ENCODE measurements around the gene MERTK.

MERTK gene

DNA sequence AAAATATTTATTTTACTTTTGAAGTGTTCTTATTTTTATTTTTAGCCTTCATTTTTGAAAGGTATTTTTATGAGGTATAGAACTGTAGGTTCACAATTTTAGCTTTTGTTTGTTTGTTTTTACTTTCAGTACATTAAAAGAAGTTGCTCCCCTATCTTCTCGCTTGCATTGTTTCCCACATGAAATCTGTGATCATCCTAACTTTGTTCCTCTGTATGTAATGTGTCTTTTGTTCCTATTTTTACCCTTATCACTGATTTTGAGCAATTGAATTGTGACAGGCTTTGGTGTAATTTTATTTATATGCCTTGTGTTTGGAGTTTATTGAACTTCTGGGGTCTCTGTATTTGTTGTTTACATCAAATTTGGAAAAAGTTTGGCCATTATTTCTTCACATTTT is 78.8 kb downstream of the MERTK start:
- DNase-seq (ENCODE audit: low read depth in 2 of 2), result no peak

DNA sequence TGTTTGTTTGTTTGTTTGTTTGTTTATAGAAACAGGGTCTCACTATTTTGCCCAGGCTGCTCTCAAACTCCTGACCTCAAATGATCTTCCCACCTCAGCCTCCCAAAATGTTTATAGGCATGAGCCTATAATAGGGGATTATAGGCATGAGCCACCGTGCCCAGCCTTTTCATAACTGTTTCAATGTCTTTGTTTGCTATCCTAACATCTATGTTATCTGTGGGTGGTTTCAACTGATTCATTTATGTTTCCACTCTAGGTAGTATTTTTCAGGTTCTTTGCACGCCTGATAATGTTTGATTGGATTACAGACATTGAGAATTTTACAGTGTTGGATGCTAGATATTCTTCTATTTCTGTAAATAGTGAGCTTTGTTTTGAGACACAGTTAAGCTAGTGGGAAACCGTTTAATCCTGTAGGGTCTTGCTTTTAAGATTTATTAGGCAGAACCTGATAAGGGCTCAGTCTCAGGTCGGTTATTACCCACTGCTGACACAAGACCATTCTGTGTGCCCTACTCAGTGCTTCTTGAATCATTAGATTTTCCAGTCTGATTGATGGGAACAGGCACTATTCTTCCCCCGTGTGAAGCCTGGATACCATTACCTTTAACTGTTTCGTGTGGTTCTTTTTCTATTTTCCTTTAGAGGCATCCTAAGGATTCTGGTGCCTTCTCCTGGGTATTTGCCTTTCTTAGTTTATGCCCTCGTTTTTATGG is 80.2 kb downstream of the MERTK start:
- no peak for DNase-seq (ENCODE audit: low read depth in 2 of 2)

DNA sequence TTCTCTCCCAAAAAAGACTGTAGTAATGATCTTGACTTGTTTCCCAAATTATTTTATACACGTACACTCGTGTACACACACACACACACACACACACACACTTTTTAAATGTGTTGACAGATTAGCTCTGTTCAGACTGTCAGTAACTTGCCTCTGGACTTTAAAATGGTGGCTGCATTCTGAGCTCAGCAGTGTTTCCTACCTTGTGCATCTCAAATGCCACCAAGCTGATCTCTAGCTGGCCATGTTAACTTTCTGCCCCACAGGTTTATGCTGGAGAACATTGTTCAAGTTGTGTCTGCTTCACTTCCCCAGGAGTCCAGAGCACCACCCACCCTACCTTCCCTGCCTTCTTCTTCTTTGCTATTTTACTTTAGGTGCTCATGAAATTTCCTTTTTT is 83.3 kb downstream of the MERTK start:
- DNase-seq (ENCODE audit: low read depth in 2 of 2), result no peak

DNA sequence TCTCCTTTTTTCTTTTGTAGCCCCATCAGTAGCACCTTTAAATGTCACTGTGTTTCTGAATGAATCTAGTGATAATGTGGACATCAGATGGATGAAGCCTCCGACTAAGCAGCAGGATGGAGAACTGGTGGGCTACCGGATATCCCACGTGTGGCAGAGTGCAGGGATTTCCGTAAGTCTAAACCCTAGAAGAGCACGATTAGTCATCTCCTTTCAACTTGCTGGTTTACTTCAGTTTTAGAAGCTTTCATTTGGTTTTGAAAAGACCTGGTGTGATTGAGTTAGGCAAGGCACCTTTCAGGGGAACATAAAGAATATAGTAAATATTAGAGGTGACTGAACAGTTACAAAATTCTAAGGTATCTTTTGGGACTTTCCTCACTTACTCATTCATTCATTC is 84.4 kb downstream of the MERTK start:
- no peak for DNase-seq (ENCODE audit: low read depth in 2 of 2)

DNA sequence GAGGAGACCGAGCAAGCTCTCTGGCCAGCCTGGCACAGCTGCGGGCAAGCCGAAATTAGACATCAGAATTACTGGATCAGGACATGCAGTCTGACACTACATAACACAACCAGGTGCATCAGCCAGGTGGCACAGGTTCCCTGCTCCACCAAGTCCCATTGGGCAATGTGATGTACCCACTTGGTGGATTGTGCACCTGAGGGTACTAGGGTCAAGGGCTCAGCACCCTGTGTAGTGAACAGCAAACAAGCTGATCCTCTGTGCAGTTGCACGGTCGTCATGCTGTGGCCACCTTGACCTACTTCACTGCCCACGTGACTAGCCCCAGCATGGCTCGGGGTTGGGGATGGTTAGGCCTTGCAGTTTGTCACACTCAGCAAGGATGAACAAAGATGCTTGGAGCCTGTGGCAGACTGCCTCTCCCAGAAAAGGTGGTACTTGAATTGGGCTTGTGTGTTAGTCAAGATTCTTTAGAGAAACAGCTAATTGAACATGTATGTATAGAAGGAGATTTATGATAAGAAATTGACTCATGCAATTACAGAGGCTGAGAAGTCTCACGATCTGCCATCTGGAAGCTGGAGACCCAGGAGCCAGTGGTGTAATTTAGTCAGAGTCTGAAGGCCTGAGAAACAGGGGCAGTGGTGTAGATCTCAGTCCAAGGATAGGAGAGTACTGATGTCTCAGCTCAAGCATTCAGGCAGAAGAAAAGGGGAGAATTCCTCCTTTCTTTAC is 85.2 kb downstream of the MERTK start:
- no peak for DNase-seq (ENCODE audit: low read depth in 2 of 2)

DNA sequence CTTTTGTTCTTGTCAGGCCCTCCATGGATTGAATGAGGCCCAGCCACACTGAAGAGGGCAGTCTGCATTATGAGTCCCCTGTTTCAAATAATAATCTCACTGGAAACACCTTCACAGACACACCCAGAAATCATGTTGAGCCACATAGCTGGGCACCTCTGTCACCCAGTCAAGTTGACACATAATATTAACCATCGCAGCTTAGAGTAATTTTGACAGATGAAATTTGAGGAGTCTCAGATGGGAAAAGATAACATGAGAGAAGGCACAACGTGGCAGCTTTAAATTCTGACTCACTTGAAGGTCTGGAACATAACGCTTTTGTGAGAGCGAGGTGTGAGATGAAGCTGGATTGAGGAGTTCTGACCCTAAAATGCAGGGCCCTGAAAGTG is 85.8 kb downstream of the MERTK start:
- DNase-seq (ENCODE audit: low read depth in 2 of 2), result no peak

DNA sequence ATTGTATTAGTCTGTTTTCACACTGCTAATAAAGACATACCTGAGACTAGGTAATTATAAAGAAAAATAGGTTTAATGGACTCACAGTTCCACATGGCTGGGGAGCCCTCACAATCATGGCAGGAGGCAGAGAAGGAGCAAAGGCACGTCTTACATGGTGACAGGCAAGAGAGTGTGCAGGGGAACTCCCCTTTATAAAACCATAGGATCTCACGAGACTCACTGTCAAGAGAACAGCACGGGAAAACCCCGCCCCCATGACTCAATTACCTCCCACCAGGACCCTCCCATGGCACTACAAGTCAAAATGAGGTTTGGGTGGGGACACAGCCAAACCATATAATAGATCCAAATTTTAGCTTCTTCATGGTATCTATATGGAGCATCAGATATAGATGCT is 87.1 kb downstream of the MERTK start:
- no peak for DNase-seq (ENCODE audit: low read depth in 2 of 2)

DNA sequence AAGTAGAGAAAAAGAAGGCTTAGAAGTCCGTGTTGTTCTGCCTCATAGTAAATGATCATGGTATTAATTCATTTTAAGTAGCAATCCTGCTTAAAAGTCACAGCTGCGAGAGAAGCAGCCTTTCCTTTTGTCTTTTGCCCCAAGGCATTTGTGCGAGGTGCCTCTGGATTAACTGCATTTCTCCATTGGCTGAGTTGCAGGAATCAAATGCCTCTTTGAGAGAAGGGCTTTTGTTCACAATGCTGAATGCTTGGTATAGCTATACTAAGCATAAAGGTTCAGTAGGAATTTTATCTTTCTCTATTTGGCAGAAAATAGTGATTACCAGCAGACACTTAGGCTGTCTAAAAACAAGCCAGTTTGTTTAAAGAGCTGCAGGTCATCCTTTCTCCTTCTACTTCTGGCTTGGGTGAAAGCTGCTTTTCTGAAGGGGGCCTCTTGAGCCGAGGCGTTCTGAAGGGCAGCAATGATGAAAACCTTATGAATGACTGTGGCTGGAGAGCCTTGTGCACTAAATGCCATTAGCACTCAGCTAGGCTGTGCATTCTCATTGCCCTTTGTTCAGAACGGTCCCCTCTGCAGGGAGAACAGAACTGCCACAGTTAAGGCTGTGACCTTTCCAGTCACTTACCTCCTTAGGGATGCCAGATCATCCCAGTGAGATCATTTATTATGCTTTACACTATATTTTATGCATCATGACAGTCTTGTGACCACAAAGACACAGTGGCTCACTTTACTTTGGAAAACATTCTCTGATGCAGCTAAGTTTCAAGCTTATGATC is 87.9 kb downstream of the MERTK start:
- no peak for DNase-seq (ENCODE audit: low read depth in 2 of 2)

DNA sequence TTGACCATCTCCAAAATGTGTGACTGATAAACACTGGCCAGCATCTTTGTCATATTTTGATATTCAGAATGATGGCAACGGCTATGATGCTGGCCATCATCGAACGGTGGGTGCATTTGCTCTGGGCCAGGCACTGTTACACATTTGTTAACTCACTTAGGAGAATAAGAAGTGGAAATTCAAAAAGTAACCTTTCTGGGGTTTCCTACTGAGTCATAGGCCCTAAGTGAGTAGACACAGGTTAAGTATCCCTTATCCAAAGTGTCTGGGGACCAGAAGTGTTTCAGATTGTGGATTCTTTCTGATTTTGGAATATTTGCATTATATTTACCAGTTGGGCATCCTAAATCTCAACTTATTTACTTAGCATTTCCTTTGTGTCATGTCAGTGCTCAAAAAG is 92.0 kb downstream of the MERTK start:
- no peak for DNase-seq (ENCODE audit: low read depth in 2 of 2)

DNA sequence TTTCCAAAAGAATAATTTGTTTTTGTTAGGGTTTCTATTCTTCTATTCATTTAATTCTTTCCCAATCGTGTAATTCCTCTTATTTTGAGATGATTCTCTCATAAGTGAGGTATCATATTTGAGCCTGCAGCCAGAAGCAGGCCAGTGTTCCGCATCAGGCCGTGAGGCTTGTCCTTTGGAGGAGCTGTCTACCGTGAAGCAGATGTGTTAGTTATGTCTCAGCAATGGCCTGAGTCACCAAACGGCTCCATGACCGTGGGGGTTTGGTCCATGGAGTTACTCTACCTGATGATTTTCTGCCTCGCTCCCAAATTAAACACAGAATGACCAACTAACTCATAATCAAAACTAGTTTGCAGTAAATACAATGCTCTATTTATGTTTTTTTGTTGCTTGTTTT is 92.4 kb downstream of the MERTK start:
- no peak for DNase-seq (ENCODE audit: low read depth in 2 of 2)

DNA sequence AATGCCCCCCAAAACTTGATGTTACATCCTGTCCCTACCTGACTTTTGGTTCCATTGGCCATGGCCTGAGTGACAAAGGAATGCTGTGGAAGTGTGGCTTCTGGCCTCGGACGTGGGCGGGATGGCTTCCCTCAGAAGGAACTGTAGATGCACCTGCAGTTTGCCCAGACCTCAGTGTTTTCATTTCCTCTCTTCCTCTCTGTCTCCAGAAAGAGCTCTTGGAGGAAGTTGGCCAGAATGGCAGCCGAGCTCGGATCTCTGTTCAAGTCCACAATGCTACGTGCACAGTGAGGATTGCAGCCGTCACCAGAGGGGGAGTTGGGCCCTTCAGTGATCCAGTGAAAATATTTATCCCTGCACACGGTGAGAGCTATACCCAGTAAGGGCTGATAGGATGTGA is 95.6 kb downstream of the MERTK start:
- no peak for DNase-seq (ENCODE audit: low read depth in 2 of 2)

DNA sequence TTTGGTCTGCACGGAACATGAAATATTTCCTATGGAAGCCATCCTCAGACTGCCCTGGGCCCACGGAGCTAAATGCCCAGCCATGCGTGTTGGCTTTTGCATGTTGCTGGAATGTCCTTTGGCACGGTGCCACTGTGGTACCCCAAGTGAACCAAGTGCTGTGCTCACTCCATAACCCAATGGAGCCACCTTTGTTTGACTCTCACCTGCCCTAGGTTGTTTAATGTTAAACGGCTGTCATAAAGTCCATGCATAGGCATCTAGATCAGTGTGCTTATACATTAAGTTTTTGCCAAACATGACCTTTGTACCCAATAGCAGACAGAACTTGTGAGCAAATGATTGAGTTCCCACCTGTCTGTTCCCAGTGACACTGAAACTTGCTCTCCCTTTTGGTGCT is 96.7 kb downstream of the MERTK start:
- no peak for DNase-seq (ENCODE audit: low read depth in 2 of 2)

DNA sequence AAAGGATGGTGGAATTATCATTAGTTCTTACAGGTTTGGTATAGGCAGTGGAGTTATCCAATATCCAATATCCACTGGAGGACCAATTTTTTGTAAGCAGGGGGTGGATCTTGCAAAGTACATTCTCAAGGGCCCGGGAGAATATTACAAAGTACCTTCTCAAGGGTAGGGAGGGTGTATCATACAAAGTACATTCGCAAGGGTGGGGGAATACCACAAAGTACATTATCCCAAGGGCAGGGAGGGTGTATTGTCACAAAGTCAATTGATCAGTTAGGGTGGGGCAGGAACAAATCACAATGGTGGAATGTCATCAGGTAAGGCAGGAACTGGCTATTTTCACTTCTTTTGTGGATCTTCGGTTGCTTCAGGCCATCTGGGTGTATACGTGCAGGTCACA is 101.4 kb downstream of the MERTK start:
- DNase-seq (ENCODE audit: low read depth in 2 of 2), result no peak

DNA sequence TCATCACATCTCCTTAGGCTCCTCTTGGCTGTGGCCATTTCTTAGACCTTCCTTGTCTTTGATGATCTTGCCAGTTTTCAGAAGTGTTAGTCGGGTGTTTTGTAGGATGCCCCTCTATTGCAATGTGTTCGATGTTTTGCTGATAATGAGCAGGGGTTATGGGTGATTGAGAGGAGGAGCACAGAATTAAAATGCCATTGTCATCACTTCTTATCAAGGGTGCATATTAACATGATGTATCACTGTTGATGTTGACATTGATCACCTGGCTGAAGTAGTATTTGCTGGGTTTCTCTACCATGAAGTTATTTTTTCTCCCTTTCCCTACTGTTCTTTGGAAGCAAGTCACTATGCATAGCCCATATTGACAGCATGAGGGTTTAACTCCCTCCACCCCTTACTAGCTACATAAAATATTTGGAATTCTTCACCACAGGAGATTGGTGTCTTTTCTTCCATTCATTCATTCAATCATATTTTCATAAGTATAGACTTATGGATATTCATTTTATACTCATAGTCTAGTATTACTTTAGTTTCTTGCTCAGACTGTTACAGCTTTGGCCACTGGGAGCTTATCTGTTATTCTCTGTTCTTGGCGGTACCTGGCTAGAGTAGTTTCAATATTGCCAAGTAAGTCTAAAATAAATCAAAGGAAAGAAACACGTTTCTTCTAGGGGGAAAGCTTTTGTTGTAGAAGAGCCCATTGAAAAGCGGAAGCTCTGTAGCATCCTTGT is 102.2 kb downstream of the MERTK start:
- no peak for DNase-seq (ENCODE audit: low read depth in 2 of 2)

DNA sequence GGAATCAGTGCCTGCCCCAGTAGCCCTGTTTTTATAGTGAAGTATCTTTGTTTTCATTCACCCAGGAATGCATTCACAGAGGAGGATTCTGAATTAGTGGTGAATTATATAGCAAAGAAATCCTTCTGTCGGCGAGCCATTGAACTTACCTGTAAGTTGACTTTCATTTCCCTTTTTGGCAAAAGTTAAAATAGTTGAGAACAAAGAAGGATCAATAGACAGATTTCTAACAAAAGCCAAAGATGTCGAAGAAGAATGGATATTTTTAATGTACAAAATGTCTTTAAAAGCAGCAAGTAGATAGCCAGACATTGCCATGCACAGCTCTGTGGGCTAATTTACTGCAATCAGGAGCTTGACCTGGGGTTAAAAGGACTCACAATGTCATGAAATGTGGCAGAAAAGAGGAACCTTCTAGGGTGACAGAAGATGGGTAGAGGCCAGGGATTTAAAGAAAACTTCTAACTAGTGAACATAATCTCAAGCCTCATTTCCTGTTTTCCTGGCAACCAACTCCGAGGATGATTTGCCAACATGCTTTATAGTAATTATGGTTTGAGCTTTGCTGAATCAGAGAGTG is 102.8 kb downstream of the MERTK start:
- no peak for DNase-seq (ENCODE audit: low read depth in 2 of 2)

DNA sequence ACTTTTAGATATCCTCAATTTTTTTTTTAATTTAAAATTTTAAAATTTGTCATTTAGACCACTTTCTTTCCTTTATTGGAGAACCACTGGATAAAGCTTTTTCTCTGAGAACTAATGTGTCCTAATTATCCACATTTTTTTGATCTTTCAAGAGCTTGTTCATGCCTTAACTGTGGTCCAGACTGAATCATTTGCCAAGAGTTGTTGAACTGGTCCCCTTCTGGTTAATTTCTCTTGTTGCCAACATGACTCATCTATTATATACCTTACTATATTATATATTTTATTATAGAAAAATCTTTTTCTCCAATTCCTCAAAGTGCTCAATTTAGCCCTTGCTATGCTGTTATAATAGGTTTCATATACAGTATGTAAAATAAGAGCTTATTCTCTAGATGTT is 103.5 kb downstream of the MERTK start:
- DNase-seq (ENCODE audit: low read depth in 2 of 2), result no peak

DNA sequence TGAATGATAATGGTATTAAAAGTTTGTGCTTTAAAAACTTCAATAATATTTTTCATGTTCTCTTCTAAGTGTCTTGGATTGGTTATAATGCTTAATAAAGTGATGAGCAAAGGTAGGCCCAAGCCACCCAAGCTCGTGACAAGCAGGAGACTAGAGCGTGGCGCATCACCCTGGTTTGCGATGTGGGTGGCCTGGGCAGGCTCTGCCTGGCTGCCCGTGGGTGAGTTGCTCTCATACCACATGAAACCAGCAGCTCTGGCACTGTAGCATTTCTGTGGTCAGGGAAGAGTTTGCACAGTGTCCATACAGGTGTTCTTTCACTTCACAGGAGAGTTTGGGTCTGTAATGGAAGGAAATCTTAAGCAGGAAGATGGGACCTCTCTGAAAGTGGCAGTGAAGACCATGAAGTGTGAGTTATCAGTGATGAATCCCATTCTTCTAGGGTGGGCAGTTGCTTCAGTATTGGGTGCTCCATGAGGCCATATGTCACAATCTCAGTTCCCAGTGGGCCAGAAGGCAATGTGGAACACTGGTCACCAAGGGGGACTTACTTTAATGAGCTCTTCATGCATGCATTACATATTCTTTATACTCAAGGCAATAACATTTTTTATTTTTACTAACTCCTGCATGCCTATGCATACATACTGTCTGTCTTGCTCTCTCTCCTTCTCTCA is 105.3 kb downstream of the MERTK start:
- no peak for DNase-seq (ENCODE audit: low read depth in 2 of 2)

DNA sequence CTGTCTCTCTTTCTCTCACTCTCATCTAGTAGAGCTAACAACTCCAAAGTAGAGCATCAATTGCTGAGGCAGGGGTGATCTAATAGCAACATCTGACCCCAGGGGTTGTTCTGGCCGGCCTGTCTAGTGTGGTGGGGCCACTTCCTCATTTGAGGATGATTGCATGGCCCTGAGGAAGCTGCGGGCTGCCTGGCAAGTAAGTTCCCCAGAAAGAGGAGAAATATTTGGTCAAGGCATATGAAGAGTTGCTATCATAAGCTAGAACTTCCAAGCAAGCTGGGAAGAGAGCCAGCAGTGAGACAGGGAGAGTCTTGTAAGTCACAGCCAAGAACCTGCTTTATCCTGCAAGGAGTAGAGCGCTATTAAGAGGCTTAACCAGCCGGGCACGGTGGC is 105.8 kb downstream of the MERTK start:
- DNase-seq (ENCODE audit: low read depth in 2 of 2), result no peak

DNA sequence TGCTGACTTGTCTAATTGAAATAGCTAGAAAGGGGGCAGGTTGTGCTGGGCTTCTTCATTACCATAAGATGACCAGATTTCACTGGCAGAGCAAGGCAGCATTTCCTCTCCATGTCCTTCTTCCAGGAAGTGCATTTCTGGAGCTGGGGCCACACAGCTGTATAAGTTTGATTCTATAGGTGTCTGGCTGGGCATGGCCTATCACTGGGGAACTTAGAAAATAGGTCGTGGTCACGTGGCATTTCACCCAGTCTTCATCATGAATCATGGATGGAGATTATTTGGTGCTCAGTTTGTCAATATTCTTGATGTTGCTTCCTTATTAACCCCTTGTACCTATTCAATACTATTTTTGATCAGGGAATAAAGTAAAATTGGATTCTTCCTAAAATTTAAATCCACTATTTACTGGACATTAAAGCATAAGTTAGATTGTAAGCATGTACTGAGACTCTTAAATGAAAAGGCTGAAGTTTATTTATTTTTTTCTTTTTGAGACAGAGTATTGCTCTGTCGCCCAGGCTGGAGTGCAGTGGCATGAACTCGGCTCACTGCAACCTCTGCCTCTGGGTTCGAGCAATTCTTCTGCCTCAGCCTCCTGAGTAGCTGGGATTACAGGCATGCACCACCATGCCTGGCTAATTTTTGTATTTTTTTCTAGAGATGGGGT is 107.1 kb downstream of the MERTK start:
- DNase-seq (ENCODE audit: low read depth in 2 of 2), result no peak

DNA sequence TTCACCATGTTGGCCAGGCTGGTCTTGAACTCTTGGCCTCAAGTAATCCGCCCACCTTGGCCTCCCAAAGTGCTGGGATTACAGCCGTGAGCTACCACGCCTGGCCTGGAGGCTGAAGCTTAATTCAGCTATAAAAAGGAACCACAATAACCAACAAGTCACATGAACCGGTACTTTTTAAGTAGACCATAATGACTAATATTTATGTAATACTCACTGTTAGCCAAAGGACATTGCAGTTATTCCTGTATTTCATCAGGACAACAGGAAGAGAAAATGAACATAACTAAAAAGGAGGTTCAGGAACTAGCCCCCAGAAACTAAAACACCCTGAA is 107.6 kb downstream of the MERTK start:
- no peak for DNase-seq (ENCODE audit: low read depth in 2 of 2)

DNA sequence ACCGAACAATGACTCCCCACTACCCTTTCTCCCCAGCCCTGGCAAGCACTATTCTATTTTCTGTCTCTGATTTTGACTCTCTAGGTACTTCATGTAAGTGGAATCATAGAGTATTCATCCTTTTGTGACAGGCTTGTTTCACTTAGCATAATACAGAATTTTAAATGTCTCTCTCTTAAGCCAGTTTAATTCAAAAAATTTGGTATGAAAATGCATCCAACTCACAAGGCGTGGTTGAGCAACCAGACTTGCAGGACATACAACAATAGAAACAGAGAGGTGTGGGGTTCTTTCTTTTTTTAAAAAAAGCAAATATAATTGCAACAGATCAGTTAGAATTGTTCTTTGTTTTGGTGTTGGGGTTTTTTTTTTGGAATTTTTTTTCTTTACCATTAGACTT is 109.1 kb downstream of the MERTK start:
- no peak for DNase-seq (ENCODE audit: low read depth in 2 of 2)
